Suprapubic skin (tissue), 4 donors: ENCODE data around the gene PI3. TPM values are rescaled to one million over a fixed set of nuclear protein-coding genes. Genes with fewer than 3 reads are reported as not detected.

Source experiments
- DNase-seq, 2 donors: peaks; one replicate each; pipeline ENCODE4 v3.0.0-alpha.2; 2019; ENCODE audit warnings: low spot score in 2 of 2
- H3K27ac ChIP-seq: fragments of 200-600 bp; sonication (generic); one replicate; pipeline ENCODE4 v1.5.1; 2019
- H3K27me3 ChIP-seq: fragments of 200-600 bp; sonication (generic); one replicate; pipeline ENCODE4 v1.5.1; 2019
- H3K36me3 ChIP-seq: fragments of 200-600 bp; sonication (generic); one replicate; pipeline ENCODE4 v1.5.1; 2019
- H3K4me1 ChIP-seq: fragments of 200-600 bp; sonication (generic); one replicate; pipeline ENCODE4 v1.5.1; 2019
- H3K4me3 ChIP-seq: fragments of 200-600 bp; sonication (generic); one replicate; pipeline ENCODE4 v1.5.1; 2019; ENCODE audit warnings: mild to moderate bottlenecking
- H3K9me3 ChIP-seq: fragments of 200-600 bp; sonication (generic); one replicate; pipeline ENCODE4 v1.5.1; 2019
- EP300 ChIP-seq: sonication (generic); formaldehyde crosslinking; IDR thresholded peaks from one replicate; pipeline ENCODE4 v1.6.1; 2017; ENCODE audit warnings: antibody characterized with exemption
- POLR2A ChIP-seq, 2 donors: fragments of 450-650 bp; IDR thresholded peaks; one replicate each; pipeline ENCODE4 v1.6.1; 2017; ENCODE audit warnings: antibody characterized with exemption in 2 of 2, mild to moderate bottlenecking in 2 of 2, moderate library complexity in 2 of 2
- POLR2AphosphoS5 ChIP-seq, 3 donors: sonication (generic); formaldehyde crosslinking; IDR thresholded peaks; one replicate each; pipeline ENCODE4 v1.6.1; 2017; ENCODE audit warnings: antibody characterized with exemption in 3 of 3
- WGBS: methylation state at CpG from one replicate; pipeline ENCODE4 v1.1.5; 2018; 5-methylcytosine and 5-hydroxymethylcytosine counted together
- total RNA-seq, 4 donors: library from RNA; depleted of rRNA; stranded (reverse); fragments of >200 nt; gene quantifications; one replicate each; pipeline ENCODE4 v1.1.0, GENCODE V29; 2016
- TF ChIP-seq, protein P1 (sequence below), 2 donors: fragments of 200-600 bp in 1 of 2; fragments of 450-650 bp in 1 of 2; sonication (generic) in 1 of 2; IDR thresholded peaks; one replicate each; pipeline ENCODE4 v1.5.1; 2016 to 2019; ENCODE audit warnings: antibody characterized with exemption in 2 of 2, mild to moderate bottlenecking in 1 of 2, moderate library complexity in 1 of 2

The PI3 gene
- total RNA-seq, 4 donors from 2014 or later = 2.6 to 98.2 (median 8.0) TPM

DNA sequence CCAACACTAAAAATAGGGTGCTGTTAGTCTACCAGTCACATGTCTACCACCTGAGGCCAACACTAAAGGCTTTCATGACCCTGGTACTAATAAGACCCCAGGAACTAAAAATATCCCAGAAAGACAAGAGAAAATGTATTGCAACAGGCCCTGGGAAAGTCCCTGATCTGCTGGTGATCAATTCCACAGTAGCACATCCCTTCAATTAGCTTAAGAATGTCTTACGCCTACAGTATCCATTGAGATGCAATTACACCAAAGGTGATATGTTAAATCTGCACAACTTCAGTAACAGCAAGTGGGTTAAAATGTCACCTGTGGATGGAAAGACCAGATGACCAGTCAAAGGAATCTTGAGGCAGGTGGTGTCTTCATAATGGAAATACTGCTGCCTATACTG is 35.2 kb downstream of the PI3 start:
- Histone ChIP-seq H3K9me3 (no peaks in the 10 kb centered on the region), H3K4me1 (no peaks in the 10 kb centered on the region), H3K36me3 (no peaks in the 10 kb centered on the region), H3K27ac (no peak overlapping the region), H3K27me3 (peaks cover 7% of the 10 kb centered on the region), H3K4me3 (no peak overlapping the region)
- no peak for TF ChIP-seq EP300
- TF ChIP-seq, protein P1, sequence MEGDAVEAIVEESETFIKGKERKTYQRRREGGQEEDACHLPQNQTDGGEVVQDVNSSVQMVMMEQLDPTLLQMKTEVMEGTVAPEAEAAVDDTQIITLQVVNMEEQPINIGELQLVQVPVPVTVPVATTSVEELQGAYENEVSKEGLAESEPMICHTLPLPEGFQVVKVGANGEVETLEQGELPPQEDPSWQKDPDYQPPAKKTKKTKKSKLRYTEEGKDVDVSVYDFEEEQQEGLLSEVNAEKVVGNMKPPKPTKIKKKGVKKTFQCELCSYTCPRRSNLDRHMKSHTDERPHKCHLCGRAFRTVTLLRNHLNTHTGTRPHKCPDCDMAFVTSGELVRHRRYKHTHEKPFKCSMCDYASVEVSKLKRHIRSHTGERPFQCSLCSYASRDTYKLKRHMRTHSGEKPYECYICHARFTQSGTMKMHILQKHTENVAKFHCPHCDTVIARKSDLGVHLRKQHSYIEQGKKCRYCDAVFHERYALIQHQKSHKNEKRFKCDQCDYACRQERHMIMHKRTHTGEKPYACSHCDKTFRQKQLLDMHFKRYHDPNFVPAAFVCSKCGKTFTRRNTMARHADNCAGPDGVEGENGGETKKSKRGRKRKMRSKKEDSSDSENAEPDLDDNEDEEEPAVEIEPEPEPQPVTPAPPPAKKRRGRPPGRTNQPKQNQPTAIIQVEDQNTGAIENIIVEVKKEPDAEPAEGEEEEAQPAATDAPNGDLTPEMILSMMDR (IDR thresholded peaks at IDR 0.05) = no peak
- TF ChIP-seq POLR2AphosphoS5 (IDR thresholded peaks at IDR 0.05) = no peak
- TF ChIP-seq POLR2A (IDR thresholded peaks at IDR 0.05) = no peak
- DNase-seq = no peak
- WGBS = 100% methylated on average over 1 of the region's 1 CpG

DNA sequence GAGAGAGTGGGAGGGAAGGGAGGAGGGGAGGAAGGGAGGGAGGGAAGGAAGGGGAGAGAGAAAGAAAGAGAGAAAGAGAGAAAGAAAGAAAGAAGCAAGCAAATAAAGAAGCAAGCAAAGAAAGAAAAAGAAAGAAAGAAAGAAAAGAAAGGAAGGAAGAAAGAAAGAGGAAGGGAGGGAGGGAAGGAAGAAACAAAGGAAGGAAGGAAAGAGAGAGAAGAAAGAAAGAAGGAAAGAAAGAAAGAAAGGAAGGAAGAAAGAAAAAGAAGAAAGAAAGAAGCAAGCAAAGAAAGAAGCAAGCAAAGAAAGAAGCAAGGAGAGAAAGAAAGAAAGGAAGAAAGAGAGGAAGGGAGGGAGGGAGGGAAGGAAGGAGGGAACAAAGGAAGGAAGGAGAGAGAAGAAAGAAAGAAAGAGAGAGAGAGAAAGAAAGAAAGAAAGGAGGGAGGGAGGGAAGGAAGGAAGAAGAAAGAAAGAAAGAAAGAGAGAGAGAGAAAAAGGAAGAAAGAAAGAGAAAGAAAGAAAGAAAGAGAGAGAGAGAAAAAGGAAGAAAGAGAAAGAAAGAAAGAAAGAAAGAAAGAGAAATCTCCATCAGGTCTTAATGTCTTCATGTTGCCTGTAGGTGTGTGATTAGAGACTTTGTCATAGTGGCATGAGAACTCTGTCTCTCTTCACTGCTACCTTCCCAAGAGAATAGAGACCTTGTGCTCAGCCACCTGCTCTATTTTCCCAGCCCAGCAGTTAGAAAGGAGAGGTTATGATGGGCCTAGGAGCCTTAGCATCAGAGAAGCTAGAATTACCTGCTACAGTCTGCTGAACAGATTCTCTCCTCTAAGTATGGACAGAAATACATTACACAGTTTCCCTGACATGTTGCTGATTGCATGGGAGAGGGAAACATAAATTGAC is 37.1 kb downstream of the PI3 start:
- no peaks in the 10 kb centered on the region for H3K9me3 ChIP-seq
- TF ChIP-seq POLR2AphosphoS5 (IDR thresholded peaks at IDR 0.05) = no peak
- no peak for TF ChIP-seq EP300
- no peak for TF ChIP-seq POLR2A (IDR thresholded peaks at IDR 0.05)
- TF ChIP-seq, protein P1 (IDR thresholded peaks at IDR 0.05) = no peak
- no peak overlapping the region for H3K4me3 ChIP-seq
- no peaks in the 10 kb centered on the region for H3K36me3 ChIP-seq
- no peaks in the 10 kb centered on the region for H3K4me1 ChIP-seq
- H3K27ac ChIP-seq = no peak overlapping the region
- H3K27me3 ChIP-seq = peaks cover 3% of the 10 kb centered on the region
- no peak for DNase-seq

DNA sequence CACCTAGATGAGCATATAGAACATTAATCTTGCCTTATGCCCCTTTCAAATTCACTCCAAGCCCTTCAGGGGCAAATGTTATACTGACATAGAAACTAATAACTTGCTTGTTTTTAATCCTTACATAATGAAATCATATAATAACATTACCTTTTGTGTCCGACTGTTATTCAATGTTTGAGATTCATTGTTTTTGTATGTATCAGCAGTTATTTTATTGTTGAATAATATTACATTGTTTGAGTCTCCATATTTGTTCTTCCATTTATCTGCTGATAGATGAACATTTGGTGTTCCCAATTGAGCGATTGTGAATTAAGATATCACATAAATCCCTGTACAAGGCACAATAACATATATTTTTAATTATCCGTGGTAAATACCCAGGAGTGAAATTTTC is 38.1 kb downstream of the PI3 start:
- H3K27ac ChIP-seq = no peak overlapping the region
- no peaks in the 10 kb centered on the region for H3K4me1 ChIP-seq
- WGBS = 87% methylated on average over 3 of the region's 3 CpGs
- H3K9me3 ChIP-seq = no peaks in the 10 kb centered on the region
- no peaks in the 10 kb centered on the region for H3K27me3 ChIP-seq
- DNase-seq = no peak
- no peaks in the 10 kb centered on the region for H3K36me3 ChIP-seq
- TF ChIP-seq POLR2AphosphoS5 (IDR thresholded peaks at IDR 0.05) (no peak), EP300 (no peak), POLR2A (IDR thresholded peaks at IDR 0.05) (no peak)
- TF ChIP-seq, protein P1 (IDR thresholded peaks at IDR 0.05) = no peak
- no peak overlapping the region for H3K4me3 ChIP-seq

DNA sequence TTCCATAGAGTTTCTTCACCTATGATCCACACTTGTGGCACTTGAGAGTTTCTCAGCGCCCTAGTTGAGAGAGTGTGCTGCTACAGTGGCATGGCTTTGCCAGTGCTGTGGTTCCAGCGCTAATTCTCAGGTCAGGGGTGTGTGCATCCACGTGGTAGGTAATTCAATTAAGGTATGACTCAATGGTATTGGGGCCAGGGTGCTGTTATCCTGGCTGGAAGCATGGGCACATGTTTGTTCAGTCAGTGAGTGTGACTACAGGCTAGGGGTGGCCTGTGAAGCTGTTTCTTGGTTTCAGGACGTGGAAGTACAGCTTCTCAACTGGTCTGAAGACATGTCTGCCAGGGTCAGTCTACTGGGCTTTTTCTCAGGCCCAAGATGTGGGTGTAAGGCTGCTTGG is 43.4 kb downstream of the PI3 start:
- TF ChIP-seq EP300 (no peak), POLR2A (IDR thresholded peaks at IDR 0.05) (no peak), POLR2AphosphoS5 (IDR thresholded peaks at IDR 0.05) (no peak)
- TF ChIP-seq, protein P1 (IDR thresholded peaks at IDR 0.05) = no peak
- Histone ChIP-seq H3K36me3 (no peaks in the 10 kb centered on the region), H3K4me1 (no peaks in the 10 kb centered on the region), H3K9me3 (no peaks in the 10 kb centered on the region), H3K27me3 (no peaks in the 10 kb centered on the region), H3K27ac (no peak overlapping the region), H3K4me3 (no peak overlapping the region)
- no peak for DNase-seq
- WGBS = 48% methylated on average over 4 of the region's 4 CpGs

DNA sequence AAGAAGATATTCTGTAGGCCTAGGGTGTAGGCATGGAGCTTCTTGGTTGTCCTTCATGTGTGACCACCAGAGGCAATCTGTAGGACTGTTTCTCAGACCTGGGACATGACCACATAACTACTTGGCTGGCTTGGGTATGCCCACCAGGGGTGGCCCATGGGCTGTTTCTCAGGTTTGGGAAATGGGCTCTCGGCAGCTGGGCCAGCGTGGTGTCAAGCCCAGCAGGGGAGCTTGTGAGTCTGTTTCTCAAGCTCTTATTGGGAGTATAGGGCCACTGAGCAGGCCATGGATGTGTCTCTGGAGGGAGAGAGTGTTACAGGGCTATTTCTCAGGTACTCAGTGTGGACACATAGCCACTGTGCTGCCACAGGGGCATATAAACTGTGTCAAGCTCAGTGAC is 43.9 kb downstream of the PI3 start:
- Histone ChIP-seq H3K27ac (no peak overlapping the region), H3K4me1 (no peaks in the 10 kb centered on the region), H3K4me3 (no peak overlapping the region), H3K36me3 (no peaks in the 10 kb centered on the region), H3K9me3 (no peaks in the 10 kb centered on the region), H3K27me3 (no peaks in the 10 kb centered on the region)
- TF ChIP-seq, protein P1 (IDR thresholded peaks at IDR 0.05) = no peak
- no peak for TF ChIP-seq POLR2AphosphoS5 (IDR thresholded peaks at IDR 0.05)
- no peak for TF ChIP-seq POLR2A (IDR thresholded peaks at IDR 0.05)
- no peak for TF ChIP-seq EP300
- WGBS = 100% methylated on average over 1 of the region's 2 CpGs
- no peak for DNase-seq
